ENCODE measurements around the gene RELA. TPM values are rescaled to one million over a fixed set of nuclear protein-coding genes. Genes with fewer than 3 reads are reported as not detected.

Gene RELA
- total RNA-seq, 4 donors from 2014 or later = 47.3 to 78.8 (median 63.9) TPM

DNA sequence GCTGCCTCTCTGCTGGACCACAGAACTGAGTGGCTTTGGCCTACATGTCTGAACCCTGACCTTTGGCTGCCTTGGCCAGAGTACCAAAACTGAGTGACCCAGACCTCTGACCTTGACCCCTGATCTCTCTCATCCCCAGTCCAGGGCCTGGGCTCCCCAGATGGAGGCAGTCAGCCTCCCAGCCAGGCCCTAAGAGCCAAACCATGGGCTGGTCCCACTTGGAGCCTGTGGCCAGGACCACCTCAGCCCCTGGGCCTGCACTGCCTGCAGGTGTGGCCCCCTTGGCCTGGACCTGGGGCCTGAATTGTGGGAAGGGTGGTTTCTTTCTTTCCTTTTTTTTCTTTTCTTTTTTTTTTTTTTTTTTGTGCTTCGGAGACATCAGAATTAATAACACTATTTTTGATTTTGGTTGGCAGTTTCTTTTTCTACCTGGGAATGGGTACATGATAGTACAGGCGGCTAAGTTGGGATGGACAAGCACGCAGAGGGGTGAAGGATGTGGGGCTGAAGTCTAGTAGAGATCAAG, 25.6 kb downstream of the RELA start:
- Histone ChIP-seq H3K4me1 (peaks cover 0 to 54% (median 28%) of the 10 kb centered on the region in 3 donors), H3K4me3 (no peak overlapping the region), H3K36me3 (peaks cover 0 to 65% of the 10 kb centered on the region in 2 donors), H3K27me3 (no peaks in the 10 kb centered on the region), H3K27ac (peak overlapping the region in 3 of 4 donors; percentile 89 to 93 (median 91)), H3K9me3 (no peaks in the 10 kb centered on the region)
- no peak for ATAC-seq
- WGBS, 2 donors (ENCODE audit: low coverage in 1 of 2) = 80 to 86% methylated on average over 2 of the region's 3 CpGs
- TF ChIP-seq EP300 (IDR thresholded peaks at IDR 0.05) (no peak), POLR2A (IDR thresholded peaks at IDR 0.05) (no peak), POLR2AphosphoS5 (IDR thresholded peaks at IDR 0.05) (no peak)
- TF ChIP-seq, protein P1, sequence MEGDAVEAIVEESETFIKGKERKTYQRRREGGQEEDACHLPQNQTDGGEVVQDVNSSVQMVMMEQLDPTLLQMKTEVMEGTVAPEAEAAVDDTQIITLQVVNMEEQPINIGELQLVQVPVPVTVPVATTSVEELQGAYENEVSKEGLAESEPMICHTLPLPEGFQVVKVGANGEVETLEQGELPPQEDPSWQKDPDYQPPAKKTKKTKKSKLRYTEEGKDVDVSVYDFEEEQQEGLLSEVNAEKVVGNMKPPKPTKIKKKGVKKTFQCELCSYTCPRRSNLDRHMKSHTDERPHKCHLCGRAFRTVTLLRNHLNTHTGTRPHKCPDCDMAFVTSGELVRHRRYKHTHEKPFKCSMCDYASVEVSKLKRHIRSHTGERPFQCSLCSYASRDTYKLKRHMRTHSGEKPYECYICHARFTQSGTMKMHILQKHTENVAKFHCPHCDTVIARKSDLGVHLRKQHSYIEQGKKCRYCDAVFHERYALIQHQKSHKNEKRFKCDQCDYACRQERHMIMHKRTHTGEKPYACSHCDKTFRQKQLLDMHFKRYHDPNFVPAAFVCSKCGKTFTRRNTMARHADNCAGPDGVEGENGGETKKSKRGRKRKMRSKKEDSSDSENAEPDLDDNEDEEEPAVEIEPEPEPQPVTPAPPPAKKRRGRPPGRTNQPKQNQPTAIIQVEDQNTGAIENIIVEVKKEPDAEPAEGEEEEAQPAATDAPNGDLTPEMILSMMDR (IDR thresholded peaks at IDR 0.05) = no peak

DNA sequence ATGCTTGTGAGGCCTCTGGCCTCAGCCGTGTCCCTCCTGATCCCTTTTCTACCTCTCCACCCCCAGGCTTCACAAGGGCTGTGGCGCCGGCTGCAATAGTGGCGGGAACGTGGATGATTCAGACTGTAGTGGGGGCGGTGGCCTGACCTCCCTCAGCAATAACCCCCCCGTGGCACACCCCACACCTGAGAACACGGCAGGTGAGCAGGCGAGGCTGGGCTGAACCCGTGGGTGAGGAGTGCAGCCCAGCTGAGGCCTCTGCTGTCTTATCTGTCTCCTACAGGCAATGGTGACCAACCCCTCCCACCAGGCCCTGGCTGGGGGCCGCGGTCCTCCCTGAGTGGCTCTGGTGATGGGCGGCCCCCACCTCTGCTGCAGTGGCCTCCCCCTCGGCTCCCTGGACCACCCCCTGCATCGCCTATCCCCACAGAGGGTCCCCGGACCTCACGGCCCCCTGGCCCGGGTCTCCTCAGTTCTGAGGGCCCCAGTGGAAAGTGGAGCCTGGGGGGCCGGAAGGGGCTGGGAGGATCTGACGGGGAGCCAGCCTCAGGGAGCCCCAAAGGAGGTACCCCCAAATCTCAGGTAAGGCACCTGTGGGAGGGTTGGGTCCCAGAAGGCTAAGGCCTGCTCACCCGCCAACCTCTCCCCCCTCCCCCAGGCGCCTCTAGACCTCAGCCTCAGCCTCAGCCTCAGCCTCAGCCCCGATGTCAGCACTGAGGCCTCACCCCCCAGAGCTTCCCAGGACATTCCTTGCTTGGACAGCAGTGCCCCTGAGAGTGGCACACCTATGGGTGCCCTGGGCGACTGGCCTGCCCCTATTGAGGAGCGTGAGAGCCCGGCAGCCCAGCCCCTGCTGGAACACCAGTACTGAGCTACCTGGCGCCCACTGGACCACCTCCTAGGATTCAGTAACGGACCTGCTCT, 26.3 kb downstream of the RELA start:
- WGBS, 2 donors (ENCODE audit: low coverage in 1 of 2) = no CpG with 5 or more reads among the region's 28 CpGs
- no peak for ATAC-seq
- Histone ChIP-seq H3K36me3 (peaks cover 0 to 67% of the 10 kb centered on the region in 2 donors), H3K27ac (peak overlapping the region in 3 of 4 donors; percentile 4 to 91 (median 89)), H3K27me3 (no peaks in the 10 kb centered on the region), H3K4me1 (peaks cover 0 to 46% (median 28%) of the 10 kb centered on the region in 3 donors), H3K9me3 (no peaks in the 10 kb centered on the region), H3K4me3 (no peak overlapping the region)
- TF ChIP-seq, protein P1 (IDR thresholded peaks at IDR 0.05) = no peak
- TF ChIP-seq POLR2A (IDR thresholded peaks at IDR 0.05) (no peak), EP300 (IDR thresholded peaks at IDR 0.05) (no peak), POLR2AphosphoS5 (IDR thresholded peaks at IDR 0.05) (no peak)

DNA sequence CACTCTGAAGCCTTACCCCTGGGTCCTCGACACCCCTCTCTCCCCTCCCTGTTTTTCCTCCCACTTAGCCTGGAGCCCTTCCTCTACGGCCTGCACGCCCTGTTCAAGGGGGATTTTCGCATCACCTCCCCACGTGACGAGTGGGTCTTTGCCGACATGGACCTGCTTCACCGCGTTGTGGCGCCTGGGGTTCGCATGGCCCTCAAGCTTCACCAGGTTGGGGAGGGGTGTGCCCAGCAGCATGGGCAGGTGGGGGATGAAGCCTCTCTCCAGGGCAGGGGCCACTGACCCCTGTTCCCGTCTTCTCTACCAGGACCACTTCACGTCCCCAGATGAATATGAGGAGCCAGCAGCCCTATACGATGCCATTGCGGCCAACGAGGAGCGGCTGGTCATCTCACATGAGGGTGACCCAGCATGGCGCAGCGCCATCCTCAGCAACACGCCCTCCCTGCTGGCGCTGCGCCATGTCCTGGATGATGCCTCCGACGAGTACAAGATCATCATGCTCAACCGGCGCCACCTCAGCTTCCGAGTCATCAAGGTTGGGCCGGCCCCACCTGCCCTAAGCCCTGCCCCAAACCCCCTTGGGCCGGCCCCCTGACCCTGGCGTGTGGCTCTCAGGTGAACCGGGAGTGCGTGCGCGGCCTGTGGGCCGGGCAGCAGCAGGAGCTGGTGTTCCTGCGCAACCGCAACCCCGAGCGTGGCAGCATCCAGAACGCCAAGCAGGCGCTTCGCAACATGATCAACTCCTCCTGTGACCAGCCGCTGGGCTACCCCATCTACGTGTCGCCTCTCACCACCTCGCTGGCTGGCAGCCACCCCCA, 27.6 kb downstream of the RELA start:
- Histone ChIP-seq H3K9me3 (no peaks in the 10 kb centered on the region), H3K36me3 (peaks cover 0 to 70% of the 10 kb centered on the region in 2 donors), H3K27me3 (no peaks in the 10 kb centered on the region), H3K4me3 (no peak overlapping the region), H3K4me1 (peaks cover 0 to 34% (median 21%) of the 10 kb centered on the region in 3 donors), H3K27ac (no peak overlapping the region)
- 60 to 88% methylated on average over 1 to 10 of the region's 46 CpGs for WGBS, 2 donors (ENCODE audit: low coverage in 1 of 2)
- no peak for TF ChIP-seq POLR2AphosphoS5 (IDR thresholded peaks at IDR 0.05)
- no peak for TF ChIP-seq EP300 (IDR thresholded peaks at IDR 0.05)
- TF ChIP-seq, protein P1 (IDR thresholded peaks at IDR 0.05) = no peak
- TF ChIP-seq POLR2A (IDR thresholded peaks at IDR 0.05) = no peak
- no peak for ATAC-seq

DNA sequence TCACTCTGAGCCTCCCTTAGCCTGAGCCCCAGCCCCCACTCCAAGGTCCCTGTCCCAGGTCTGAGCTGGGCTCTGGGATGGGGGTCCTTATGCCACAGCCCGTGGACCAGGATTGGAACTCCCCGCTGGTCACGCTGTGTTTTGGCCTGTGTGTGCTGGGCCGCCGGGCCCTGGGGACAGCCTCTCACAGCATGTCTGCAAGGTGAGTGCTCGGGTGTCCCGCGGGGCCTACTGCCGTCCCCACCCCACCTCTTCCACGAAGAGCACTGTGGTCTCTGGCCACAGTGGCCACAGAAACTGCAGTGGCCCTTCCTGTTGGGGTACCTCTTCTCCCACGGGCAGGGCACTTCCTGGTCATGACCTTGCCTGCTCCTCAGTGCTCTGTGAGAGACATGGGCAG, 28.3 kb downstream of the RELA start:
- Histone ChIP-seq H3K4me1 (peaks cover 0 to 27% (median 15%) of the 10 kb centered on the region in 3 donors), H3K4me3 (no peak overlapping the region), H3K9me3 (no peaks in the 10 kb centered on the region), H3K36me3 (peaks cover 0 to 77% of the 10 kb centered on the region in 2 donors), H3K27me3 (no peaks in the 10 kb centered on the region), H3K27ac (no peak overlapping the region)
- TF ChIP-seq EP300 (IDR thresholded peaks at IDR 0.05) (no peak), POLR2AphosphoS5 (IDR thresholded peaks at IDR 0.05) (no peak), POLR2A (IDR thresholded peaks at IDR 0.05) (no peak)
- TF ChIP-seq, protein P1 (IDR thresholded peaks at IDR 0.05) = no peak
- no peak for ATAC-seq
- no CpG with 5 or more reads among the region's 11 CpGs for WGBS, 2 donors (ENCODE audit: low coverage in 1 of 2)

Measured in gastroesophageal sphincter (tissue), 4 donors.